ENCODE data around the gene CAMK1D.

The CAMK1D gene

DNA sequence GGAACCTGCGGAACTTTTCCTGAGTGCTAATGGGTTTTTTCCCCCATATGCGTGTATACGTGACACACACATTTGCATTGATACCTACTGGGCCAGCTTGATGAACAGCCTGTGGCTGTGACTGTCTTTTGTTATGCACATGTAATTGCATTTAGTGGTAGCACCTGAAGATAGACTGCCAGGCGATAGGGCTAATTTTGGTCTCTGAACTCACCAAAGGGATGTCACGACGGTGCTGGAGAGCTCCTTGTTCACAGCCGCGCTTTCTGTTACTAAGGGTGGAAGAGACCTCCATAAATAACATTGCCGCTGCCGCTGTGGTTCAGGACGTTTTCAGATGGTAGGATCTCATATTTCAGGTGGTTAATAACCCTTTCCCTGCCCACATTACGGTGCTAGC lies 133.2 kb downstream of the CAMK1D start:
- in situ Hi-C loops (cut with HindIII; ENCODE audit: low sequenced_read_pairs) = no loop called here
- DNase-seq (ENCODE audit: low read depth, low spot score) = no peak
- TF ChIP-seq CTCF (IDR thresholded peaks at IDR 0.05; ENCODE audit: low read depth, low read length) = no peak
- no peak overlapping the region for H3K4me3 ChIP-seq (ENCODE audit: low read depth, low read length)

GRCh38 chr10:12484002-12484918 lies 134.9 kb downstream of the CAMK1D start:
- in situ Hi-C loops (cut with HindIII; ENCODE audit: low sequenced_read_pairs) = no loop called here
- no peak overlapping the region for H3K4me3 ChIP-seq (ENCODE audit: low read depth, low read length)
- no peak for TF ChIP-seq CTCF (IDR thresholded peaks at IDR 0.05; ENCODE audit: low read depth, low read length)
- no peak for DNase-seq (ENCODE audit: low read depth, low spot score)

- H3K4me3 ChIP-seq (ENCODE audit: low read depth, low read length) = no peak overlapping the region
- TF ChIP-seq CTCF (IDR thresholded peaks at IDR 0.05; ENCODE audit: low read depth, low read length) = no peak
- in situ Hi-C loops (cut with HindIII; ENCODE audit: low sequenced_read_pairs) = no loop called here
- no peak for DNase-seq (ENCODE audit: low read depth, low spot score)
Observed at GRCh38 chr10:12484941-12485805, 135.8 kb downstream of the CAMK1D start.

GRCh38 chr10:12487366-12487765 lies 138.0 kb downstream of the CAMK1D start:
- in situ Hi-C loops (cut with HindIII; ENCODE audit: low sequenced_read_pairs) = no loop called here
- no peak overlapping the region for H3K4me3 ChIP-seq (ENCODE audit: low read depth, low read length)
- TF ChIP-seq CTCF (IDR thresholded peaks at IDR 0.05; ENCODE audit: low read depth, low read length) = no peak
- DNase-seq (ENCODE audit: low read depth, low spot score) = no peak

GRCh38 chr10:12488626-12489025 lies 139.3 kb downstream of the CAMK1D start:
- in situ Hi-C loops (cut with HindIII; ENCODE audit: low sequenced_read_pairs) = no loop called here
- no peak overlapping the region for H3K4me3 ChIP-seq (ENCODE audit: low read depth, low read length)
- no peak for TF ChIP-seq CTCF (IDR thresholded peaks at IDR 0.05; ENCODE audit: low read depth, low read length)
- DNase-seq (ENCODE audit: low read depth, low spot score) = no peak

DNA sequence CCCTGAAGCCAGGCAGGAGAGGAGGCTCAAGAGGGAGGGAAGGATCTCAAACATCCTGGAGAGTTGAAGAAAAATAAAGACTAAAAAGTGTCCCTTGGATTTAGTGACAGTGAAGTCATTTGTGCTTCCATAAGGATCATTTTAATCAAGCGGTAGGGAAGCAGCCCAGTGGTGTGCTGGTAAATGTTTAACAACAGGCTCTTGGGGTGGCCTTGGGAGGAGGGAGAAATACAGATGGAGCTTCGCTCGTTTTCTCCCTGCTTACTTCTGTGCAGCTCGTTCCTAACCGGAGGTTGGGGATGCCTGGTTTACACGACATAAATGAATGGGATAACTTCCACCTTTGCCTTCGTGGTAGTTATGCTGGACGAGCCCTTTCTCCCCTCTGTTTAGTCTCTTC lies 140.0 kb downstream of the CAMK1D start:
- in situ Hi-C loops (cut with HindIII; ENCODE audit: low sequenced_read_pairs) = no loop called here
- no peak for TF ChIP-seq CTCF (IDR thresholded peaks at IDR 0.05; ENCODE audit: low read depth, low read length)
- DNase-seq (ENCODE audit: low read depth, low spot score) = no peak
- H3K4me3 ChIP-seq (ENCODE audit: low read depth, low read length) = no peak overlapping the region

All from astrocyte of the spinal cord (primary cell).